NCI-H1436 treated with DMSO at 0.1 percent for 48 hours (cell line): ENCODE data around the gene REXO4.

Experiments used
- DNase-seq: peaks from one replicate; lab custom pipeline; 2025; lab: John Stamatoyannopoulos, UW

The REXO4 gene

DNA sequence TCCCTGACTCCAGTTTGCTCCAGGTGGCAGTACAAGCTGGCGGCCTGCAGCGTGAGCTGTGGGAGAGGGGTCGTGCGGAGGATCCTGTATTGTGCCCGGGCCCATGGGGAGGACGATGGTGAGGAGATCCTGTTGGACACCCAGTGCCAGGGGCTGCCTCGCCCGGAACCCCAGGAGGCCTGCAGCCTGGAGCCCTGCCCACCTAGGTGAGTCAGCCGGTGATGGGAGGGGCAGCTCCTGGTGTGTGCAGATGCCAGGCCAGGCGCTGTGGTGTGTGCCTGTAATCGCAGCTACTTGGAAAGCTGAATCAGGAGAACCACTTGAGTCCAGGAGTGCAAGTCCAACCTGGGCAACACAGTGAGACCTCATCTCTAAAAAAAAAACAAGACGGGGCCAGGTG lies 31.9 kb upstream of the REXO4 start:
- no peak for DNase-seq

DNA sequence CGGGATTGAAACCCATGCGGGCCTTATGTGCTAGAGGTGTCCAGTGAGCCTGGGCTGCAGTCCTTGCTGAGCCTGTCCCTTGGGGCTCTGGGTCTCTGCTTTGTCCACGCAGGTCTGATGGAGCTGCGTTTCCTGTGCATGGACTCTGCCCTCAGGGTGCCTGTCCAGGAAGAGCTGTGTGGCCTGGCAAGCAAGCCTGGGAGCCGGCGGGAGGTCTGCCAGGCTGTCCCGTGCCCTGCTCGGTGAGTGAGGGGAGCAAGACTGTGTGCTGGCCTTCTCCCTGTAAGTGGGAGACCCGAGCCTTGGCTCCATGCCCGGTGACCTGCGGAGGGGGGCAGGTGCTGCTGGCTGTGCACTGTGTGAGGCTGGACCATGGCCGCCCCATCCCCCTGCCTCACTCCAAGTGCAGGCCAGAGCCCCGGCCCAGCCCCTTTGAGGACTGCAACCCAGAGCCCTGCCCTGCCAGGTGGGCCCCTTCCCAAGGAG lies 30.7 kb upstream of the REXO4 start:
- no peak for DNase-seq

DNA sequence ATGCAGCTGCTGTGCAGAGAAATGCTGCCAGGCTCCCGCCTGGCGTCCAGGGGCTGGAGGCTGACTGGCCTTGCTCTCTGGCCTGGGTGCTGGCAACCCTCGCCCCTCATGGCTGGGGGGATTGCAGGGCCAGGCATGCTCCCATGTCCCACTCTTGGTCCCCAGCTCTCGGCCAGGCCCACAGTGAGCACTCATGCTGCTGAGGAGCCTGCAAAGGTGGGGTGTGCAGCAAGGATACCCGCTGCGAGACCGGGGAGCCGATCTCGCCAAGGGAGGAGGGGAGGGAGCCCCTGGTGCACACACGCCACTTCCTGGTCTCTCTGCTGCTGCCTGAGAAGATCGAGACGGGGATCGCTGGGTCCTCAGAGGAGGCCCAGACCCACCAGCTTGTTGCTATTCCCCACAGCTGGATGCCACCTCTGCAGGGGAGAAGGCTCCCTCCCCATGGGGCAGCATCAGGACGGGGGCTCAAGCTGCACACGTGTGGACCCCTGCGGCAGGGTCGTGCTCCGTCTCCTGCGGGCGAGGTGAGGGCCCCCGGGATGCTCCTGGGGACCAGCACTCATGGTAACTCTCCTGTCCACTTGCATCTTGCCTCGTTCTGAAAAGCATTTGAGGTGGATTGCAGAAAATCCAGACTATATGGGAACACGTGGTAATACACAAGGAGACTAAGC lies 27.6 kb upstream of the REXO4 start:
- no peak for DNase-seq

DNA sequence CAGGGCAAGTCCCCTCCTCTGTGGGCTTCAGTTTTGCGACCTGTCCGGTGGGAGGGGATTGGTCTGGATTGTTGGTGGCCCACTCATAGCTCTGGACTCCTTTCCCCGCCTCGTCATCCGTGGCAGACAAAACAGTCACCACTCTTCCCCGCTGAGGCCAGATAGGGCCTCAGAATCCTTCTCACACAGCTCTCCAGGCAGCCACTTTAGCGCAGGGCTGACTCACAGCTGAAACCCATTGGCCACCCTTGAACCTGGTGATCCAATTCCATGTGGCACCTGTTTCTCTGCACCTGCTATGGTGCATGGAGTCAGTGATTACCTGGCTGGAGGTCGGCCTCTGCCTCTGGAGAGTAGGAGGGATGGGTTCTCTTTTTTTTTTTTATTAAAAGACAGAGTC lies 26.2 kb upstream of the REXO4 start:
- no peak for DNase-seq

DNA sequence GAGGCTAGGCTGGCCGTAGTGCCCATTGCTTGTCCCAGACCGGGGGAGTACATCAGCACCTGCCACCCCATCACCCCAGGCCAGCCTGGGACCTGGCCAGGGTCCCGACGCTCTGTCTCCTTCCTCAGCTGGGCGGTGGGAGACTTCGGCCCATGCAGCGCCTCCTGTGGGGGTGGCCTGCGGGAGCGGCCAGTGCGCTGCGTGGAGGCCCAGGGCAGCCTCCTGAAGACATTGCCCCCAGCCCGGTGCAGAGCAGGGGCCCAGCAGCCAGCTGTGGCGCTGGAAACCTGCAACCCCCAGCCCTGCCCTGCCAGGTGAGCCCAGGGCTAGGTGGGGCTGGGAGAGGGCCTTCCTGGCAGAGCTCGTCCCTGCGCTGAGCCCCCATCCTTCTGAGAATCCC lies 25.4 kb upstream of the REXO4 start:
- DNase-seq, result no peak

DNA sequence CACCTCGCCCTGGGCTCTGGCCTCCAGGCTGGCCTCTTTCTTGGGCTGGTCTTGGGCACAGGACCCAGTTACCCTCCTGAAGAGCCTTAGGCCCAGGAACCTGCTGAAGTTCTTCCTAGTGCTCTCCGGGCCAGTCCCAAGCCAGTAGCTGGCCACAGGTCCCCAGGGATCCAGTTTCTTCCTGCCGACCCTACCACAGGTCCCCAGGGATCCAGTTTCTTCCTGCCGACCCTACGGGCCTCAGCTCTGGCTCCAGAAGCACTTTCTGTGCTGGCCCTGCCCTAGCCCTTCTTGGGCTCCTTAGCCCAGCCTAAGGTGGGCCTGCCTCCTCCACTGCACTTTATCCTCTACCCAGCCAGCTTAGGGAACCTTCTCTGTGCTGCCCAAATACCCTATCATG lies 23.8 kb upstream of the REXO4 start:
- no peak for DNase-seq

DNA sequence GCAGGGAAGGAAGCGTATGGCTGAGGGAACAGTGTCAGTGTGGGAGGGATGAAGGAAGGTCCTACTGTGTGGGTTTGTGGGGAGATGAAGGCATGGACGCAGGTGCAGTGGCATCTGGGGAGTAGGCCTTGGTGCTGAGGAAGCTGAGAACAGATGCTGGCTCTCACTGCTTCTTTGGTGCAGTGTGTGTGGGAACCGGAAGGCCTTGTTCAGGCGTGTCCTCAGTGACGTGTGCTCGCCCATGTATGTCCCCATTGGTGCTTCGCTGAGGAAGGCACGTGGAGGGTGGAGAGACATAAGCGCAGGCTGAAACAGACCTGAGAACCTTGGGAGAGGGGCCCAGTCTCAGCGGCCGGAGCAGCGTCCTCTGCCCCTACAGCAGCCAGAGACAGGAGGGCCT lies 23.1 kb upstream of the REXO4 start:
- DNase-seq, result no peak

DNA sequence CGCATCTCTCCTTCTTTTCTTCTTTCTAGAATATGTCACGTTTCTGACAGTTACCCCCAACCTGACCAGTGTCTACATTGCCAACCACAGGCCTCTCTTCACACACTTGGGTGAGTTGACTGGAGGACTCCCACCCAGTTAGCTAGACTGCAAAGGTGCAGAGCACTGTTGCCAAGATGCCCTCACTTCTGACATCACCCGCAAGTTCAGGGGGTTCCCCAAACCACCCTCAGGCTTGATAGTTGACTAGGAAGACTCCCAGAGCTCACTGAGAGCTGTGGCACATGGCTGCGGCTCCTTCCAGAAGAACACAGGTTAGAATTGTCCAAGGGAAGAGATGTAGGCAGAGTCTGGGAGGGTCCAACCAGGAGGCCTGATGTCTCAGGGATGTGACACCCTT lies 21.5 kb upstream of the REXO4 start:
- DNase-seq, result no peak

DNA sequence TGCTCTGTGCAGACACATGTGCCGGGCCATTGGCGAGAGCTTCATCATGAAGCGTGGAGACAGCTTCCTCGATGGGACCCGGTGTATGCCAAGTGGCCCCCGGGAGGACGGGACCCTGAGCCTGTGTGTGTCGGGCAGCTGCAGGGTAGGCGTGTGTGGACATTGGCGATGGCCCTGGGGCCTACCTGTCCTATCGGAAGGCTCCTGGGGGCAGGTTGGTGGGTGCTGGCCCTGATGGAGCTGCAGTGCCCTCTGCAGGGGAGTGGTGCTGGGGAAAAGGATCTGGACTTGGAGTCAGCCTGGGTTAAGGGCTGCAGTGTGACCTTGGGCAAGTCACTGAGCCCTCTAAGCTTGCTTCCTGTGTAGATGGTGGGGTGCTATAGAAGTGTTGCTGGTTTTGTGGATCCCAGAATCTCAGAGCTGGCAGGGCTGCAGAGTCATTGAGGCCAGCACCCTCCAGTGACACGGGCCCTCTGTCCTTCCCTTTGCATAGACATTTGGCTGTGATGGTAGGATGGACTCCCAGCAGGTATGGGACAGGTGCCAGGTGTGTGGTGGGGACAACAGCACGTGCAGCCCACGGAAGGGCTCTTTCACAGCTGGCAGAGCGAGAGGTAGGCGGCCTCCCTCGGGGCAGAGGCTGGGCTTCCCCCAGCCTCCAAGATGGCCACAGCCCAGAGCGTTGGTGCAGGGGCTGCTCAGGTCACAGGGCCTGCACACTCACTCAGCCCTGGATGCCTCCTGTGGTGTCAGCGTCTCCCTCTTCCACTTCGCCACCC lies 20.1 kb upstream of the REXO4 start:
- no peak for DNase-seq

DNA sequence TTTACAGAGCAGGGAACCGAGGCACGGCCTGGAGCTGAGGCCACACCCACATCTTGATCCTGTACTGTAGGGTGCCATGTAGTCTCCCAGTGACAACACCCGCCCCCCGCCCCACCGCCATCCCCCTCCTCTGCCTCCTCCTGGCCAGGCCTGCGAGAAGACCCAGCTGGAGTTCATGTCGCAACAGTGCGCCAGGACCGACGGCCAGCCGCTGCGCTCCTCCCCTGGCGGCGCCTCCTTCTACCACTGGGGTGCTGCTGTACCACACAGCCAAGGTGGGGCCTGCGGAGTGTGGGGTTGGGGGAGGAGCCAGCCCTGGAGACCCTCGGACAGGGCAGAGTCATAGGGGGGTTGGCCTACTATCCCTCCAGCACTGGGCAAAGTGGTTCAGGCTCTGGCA lies 18.9 kb upstream of the REXO4 start:
- no peak for DNase-seq

DNA sequence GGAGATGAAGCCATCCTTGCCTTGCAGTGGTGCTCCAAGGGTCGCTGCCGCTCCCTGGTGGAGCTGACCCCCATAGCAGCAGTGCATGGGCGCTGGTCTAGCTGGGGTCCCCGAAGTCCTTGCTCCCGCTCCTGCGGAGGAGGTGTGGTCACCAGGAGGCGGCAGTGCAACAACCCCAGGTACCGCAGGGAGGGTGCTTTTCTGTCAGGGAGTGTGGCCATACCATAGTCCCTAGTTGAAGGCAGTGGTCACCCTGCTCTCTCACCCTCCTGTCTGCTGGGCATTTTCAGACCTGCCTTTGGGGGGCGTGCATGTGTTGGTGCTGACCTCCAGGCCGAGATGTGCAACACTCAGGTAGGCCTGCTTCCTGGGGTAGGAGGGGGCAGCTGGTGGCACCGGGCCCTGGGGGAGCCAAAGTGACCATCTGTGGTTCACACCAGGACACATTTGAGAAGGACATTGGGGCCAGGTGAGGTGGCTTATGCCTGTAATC lies 15.6 kb upstream of the REXO4 start:
- DNase-seq, result no peak

DNA sequence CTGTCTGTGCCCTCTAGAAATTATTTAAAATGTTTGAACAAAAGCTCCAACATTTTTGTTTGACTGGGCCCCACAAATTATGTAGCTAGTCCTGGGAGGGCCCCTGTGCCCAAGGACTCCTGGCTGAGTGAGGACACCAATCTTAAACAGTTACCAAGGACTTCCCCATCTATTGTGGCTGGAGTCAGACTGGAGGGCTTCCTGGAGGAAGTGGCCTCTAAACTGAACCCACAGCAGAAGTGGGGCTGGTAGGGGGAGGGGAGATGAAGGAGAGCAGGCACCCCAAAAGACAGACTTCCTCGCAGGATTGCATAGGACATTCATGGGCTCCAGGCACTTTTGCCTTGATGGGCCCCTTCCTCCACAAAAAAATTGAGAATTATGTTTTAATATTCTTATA lies 12.4 kb upstream of the REXO4 start:
- DNase-seq, result no peak

DNA sequence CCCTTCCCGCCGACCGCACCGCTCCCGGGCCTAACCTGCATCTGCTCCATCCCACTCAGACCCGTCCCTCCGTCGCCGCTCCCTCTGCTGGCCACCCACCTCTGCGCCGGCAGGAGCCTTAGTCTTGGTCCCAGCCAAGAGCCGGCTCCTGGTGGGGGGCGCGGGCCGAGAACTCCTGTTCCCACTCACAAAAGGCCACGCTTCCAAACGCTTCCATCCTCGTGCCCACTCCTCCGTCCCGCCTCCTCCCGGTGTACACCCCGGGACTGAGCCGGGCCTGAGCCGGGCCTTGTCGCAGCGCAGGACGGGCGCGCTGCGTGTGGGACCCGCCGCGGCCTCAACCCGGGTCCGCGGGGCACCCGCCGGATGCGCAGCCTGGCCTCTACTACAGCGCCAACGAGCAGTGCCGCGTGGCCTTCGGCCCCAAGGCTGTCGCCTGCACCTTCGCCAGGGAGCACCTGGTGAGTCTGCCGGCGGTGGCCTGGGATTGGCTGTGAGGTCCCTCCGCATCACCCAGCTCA lies 11.9 kb upstream of the REXO4 start:
- DNase-seq, result no peak

DNA sequence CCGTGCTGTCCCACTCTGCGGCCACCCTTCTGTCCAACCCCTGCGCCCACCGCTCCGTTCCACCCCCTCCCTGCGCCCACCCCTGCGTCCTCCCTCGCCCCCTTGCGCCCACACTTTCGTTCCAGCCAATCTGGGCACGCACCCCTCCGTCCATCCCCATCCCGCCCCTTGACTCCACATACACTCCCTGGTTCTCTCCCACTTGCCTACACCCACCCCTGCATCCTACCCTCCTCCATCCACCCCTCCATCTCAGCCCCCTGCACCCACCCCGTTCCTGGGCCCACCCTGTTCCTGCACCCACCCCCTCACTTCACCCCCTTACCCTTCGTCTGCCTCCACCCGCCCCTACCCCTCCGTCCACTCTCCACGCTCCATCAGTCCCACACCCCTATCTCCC lies 11.4 kb upstream of the REXO4 start:
- no peak for DNase-seq

DNA sequence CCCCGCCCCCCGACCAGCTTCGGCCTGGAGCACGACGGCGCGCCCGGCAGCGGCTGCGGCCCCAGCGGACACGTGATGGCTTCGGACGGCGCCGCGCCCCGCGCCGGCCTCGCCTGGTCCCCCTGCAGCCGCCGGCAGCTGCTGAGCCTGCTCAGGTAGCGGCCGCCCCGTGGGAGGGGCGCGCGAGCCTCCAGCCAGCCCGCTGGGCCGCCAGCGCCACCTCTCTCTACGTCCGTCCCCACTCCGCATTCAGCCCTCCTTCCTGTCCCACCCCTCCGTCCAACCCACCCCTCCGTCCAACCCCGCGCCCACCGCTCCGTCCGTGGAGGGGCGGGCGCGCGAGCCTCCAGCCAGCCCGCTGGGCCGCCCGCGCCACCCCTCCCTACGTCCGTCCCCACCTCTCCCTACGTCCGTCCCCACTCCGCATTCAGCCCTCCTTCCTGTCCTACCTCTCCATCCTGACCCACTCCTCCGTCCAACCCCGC lies 10.8 kb upstream of the REXO4 start:
- DNase-seq, result no peak

DNA sequence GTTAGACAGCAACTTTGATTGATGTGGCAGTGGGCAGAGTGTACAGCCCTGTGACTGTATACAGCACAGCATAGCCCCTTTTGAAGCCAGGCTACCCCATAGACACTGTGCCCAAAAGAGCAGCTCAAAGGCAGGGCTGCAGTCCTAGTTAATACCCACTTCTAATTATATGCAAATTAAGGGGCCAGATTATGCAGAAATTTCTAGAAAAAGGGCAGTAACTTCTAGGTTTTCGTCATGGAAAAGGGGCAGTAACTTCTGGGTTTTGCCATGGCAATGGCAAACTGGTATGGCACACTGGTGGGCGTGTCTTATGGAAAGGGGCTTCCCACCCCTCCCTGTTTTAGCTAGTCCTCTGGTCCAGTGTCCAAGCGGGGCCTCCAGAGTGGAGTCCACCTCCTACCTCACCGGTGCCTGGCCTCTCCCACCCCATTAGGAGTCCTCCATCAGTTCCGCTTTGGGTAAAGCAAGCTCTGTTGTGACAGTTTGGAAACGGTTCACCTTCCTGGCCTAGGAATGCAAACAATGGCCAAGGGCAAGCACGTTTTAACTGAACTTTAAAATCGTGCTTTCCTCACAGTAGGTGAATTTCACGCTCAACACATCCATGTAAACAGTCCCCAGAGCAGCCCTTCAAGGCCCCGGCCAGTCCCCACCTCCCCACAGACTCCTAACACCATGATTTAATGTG lies 10.0 kb upstream of the REXO4 start:
- DNase-seq, result no peak

DNA sequence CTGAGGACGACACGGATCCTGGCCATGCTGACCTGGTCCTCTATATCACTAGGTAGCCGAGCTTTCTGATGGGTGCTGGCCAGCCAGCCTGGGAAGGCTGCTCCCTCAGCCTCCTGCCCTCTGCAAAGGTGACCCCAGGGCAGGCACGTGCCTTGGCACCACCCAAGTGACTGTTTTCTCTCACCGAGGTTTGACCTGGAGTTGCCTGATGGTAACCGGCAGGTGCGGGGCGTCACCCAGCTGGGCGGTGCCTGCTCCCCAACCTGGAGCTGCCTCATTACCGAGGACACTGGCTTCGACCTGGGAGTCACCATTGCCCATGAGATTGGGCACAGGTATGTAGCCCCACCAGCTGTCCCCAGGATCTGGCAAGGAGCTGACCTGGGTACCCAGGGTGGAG lies 8.2 kb upstream of the REXO4 start:
- no peak for DNase-seq

DNA sequence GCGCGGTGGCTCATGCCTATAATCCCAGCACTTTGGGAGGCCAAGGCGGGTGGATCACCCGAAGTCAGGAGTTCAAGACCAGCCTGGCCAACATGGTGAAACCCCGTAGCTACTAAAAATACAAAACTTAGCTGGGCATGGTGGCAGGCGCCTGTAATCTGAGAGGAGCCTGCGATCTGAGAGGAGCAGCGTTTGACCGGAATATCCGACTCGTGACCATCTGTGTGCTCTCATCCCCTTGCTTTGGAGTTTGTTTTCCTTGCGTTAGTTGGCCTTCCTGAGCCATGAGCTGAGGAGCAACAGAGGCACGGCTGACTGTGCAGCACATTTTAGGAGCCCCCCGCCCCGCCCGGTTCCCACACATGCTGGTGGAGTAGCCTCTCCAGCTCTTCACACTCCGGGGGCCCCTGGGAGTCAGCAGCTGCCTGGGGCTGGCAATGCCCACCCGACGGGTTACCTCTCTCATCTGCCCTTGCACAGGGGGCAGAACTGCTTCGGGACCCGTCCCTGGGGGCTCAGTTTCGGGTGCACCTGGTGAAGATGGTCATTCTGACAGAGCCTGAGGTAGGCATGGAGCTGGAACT lies 7.3 kb upstream of the REXO4 start:
- no peak for DNase-seq

DNA sequence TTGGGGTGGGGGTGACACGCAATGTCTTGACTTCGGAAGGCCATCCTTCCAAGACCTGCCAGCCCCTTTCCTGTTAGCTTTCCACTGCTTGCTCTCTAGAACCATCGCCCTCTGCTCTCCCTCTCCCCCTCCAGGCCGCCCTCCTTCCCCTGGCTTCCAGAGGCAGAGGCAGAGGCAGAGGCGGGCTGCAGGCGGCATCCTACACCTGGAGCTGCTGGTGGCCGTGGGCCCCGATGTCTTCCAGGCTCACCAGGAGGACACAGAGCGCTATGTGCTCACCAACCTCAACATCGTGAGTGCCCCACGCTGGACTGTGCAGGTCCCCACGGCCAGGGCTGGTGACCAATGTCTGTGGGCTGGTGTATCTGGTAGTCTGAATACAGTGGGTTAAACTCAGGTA lies 6.4 kb upstream of the REXO4 start:
- no peak for DNase-seq

DNA sequence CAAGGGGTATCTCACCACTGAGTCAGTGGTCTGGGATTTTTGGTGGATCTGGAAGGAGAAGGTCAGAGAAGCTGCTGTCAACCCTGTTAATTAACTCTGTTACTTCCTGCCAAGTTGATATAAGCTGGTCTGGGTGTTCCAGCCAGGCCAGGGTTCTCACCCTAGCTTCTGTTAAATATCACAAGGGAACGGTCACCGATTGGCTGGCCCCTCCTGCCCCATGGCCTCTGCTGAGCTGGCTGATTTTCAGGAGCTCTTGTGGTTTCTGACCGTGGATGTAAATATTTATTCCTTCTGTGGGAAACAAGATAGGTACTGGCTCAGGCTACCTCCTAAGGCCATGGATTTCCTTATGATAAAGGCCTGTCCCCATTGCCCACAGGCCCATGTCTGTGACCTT lies 5.4 kb upstream of the REXO4 start:
- DNase-seq, result no peak

DNA sequence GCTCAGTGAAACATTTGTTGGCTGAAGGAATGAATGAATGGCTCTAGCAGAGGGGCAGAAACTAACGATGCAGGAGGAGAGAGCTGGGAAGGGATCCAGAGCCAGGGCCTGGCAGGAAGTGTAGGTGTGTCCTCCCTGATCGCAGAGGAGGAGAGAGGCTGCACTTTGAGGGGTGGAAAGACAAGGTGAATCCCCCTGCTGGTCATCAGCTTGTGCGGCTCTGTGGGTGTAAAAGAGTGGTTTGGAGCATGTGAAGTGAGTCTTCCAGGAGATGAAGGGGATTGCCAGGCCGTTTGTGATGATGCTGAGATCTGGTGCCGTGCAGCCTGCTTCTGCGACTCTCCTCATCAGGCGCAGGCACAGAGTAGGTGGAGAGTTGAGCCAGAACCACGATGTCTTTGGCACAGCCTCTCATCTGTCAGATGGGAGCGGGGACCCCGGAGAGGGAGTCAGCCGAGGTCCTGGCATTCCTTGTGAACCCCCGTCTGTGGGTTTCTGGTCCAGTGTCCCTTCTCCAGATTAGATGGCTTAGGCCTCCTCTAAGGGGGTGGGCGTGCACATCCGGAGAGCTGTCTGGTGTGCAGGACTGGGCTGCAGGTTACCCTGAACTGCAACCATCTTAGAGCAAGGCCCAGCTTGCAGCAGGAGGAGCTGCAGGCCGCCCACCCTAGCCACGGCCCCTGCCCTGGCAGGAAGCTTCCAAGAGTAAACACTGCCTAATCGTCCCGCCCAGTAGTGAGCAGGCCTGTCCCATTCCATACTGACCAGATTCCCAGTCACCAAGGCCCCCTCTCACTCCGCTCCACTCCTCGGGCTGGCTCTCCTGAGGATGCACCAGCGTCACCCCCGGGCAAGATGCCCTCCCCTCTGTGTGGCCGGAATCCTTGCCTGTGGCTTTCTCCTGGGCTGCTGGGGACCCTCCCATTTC lies 4.1 kb upstream of the REXO4 start, which contains the start of gene ADAMTS13:
Gene ADAMTS13, plus strand, starts transcription at position 753 of the 928 bp plus-strand sequence. Its CDS starts 77 bp downstream, at position 830.
- no peak for DNase-seq
